ENCODE data around the gene PDE2A. TPM values are rescaled to one million over a fixed set of nuclear protein-coding genes. Genes with fewer than 3 reads are reported as not detected.

Gene PDE2A
- total RNA-seq, 1 donor from 2014 or later, result 19.6 TPM

DNA sequence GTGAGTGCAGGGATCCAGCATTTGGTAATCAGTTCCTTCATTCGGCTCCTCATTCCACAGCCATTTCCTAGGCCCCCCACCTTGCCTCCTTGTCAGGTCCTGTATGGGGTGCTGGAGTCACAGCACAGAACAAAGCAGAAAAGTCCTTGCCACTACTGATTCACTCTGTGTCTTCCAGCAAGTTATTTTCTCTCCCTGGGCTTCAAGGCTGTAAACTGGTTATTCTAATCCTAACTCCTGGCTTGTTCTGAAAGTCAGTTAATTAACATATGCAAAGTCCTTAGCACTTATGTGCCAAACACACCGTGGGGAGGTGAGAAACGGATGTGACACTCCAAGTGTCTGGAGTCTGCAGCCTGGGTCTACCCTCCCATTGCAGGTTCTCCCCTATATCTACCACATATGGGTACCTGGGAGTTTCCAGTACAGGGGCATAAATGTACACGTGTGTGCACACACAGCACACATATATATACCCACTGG lies 30.6 kb upstream of the PDE2A start:
- peaks cover 41% of the 10 kb centered on the region for H3K4me1 ChIP-seq
- H3K4me3 ChIP-seq, result no peak overlapping the region
- TF ChIP-seq CTCF (IDR thresholded peaks at IDR 0.05; ENCODE audit: borderline replicate concordance), result no peak
- H3K27me3 ChIP-seq (ENCODE audit: low read depth), result no peaks in the 10 kb centered on the region
- H3K9me3 ChIP-seq (replicated peaks), result no peaks in the 10 kb centered on the region
- DNase-seq, result no peak
- H3K27ac ChIP-seq (replicated peaks), result peak overlapping the region; percentile 78
- peaks cover 95% of the 10 kb centered on the region for H3K36me3 ChIP-seq
- intact Hi-C loops (cut with micrococcal nuclease), result no loop called here

GRCh38 chr11:72704028-72704782 lies 30.0 kb upstream of the PDE2A start:
- H3K27ac ChIP-seq (replicated peaks), result peak overlapping the region; percentile 78
- no peak for DNase-seq
- H3K27me3 ChIP-seq (ENCODE audit: low read depth), result no peaks in the 10 kb centered on the region

DNA sequence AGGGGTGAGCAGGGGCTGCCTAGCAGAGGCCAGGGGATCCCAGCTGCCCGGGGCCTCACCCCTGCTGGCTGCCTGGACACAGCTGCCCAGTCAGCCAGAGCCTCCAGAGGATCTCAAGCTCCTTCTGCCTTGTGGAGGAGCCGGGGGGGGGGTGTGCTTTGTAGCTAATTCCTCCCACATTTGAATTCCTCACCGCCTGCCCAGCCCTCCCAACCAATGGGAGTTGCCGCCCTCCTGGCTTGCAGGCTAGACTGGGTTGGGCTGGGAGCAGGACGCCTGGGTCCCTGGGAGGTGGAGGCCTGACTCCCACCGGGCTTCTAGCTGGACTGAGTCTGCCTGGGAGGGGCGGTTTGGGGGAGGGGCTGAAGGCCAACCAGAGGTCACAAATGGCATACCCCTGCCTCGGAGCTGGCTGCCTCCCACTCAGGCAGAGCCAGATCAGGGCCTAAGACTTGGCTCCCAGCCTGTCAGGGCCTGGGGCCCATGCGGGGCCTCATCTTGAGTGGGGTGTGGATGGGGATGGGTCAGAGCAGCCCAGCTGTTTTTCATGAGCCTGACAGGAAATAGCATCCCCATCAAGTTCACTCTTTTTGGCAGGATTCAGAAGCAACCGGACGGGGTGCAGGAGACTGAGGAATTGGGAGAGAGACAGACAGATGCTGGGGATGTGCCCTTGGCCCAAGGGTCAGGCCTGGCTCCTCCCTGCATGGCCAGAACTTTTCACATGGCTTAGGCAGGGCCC lies 29.2 kb upstream of the PDE2A start:
- Histone ChIP-seq H3K4me1 (peaks cover 44% of the 10 kb centered on the region), H3K36me3 (peaks cover 93% of the 10 kb centered on the region), H3K27ac (replicated peaks) (peak overlapping the region; percentile 78), H3K4me3 (peak overlapping the region; percentile 60), H3K9me3 (replicated peaks) (no peaks in the 10 kb centered on the region), H3K27me3 (ENCODE audit: low read depth) (no peaks in the 10 kb centered on the region)
- intact Hi-C loops (cut with micrococcal nuclease), result no loop called here
- TF ChIP-seq CTCF (IDR thresholded peaks at IDR 0.05; ENCODE audit: borderline replicate concordance), result no peak
- DNase-seq, result peak; percentile 84

More at GRCh38 chr11:72704028-72704782, 30.0 kb upstream of the PDE2A start:
- H3K4me3 ChIP-seq, result no peak overlapping the region
- TF ChIP-seq CTCF (IDR thresholded peaks at IDR 0.05; ENCODE audit: borderline replicate concordance), result no peak
- H3K36me3 ChIP-seq, result peaks cover 93% of the 10 kb centered on the region
- no peaks in the 10 kb centered on the region for H3K9me3 ChIP-seq (replicated peaks)
- H3K4me1 ChIP-seq, result peaks cover 44% of the 10 kb centered on the region
- intact Hi-C loops (cut with micrococcal nuclease), result no loop called here

- peak overlapping the region; percentile 78 for H3K27ac ChIP-seq (replicated peaks)
- intact Hi-C loops (cut with micrococcal nuclease), result no loop called here
- peaks cover 93% of the 10 kb centered on the region for H3K36me3 ChIP-seq
Observed at GRCh38 chr11:72702577-72703241, 28.5 kb upstream of the PDE2A start.

More at GRCh38 chr11:72702577-72703241, 28.5 kb upstream of the PDE2A start:
- H3K4me1 ChIP-seq, result peaks cover 51% of the 10 kb centered on the region
- H3K9me3 ChIP-seq (replicated peaks), result no peaks in the 10 kb centered on the region
- H3K4me3 ChIP-seq, result peak overlapping the region; percentile 60
- H3K27me3 ChIP-seq (ENCODE audit: low read depth), result no peaks in the 10 kb centered on the region
- TF ChIP-seq CTCF (IDR thresholded peaks at IDR 0.05; ENCODE audit: borderline replicate concordance), result no peak
- DNase-seq, result no peak
